H9 (cell line): ENCODE measurements around the gene ECHDC1. TPM values are rescaled to one million over a fixed set of nuclear protein-coding genes. Genes with fewer than 3 reads are reported as not detected.

Source experiments
- DNase-seq: peaks from one replicate; pipeline ENCODE4 v3.0.0-alpha.2; 2017
- H2AFZ ChIP-seq: one replicate; pipeline ENCODE4 v1.6.1; 2013; ENCODE audit warnings: mild to moderate bottlenecking, low read length, control low read depth, moderate library complexity
- H2AK5ac ChIP-seq: 2 replicates; pipeline ENCODE4 v1.6.1; 2013; ENCODE audit warnings: low read length, control low read depth, mixed read lengths; ENCODE audit not compliant: insufficient read length
- H2BK120ac ChIP-seq: one replicate; pipeline ENCODE4 v1.6.1; 2013; ENCODE audit warnings: low read depth, mild to moderate bottlenecking, low read length, control low read depth, inconsistent platforms; ENCODE audit not compliant: poor library complexity, severe bottlenecking
- H2BK12ac ChIP-seq: 2 replicates; pipeline ENCODE4 v1.6.1; 2013; ENCODE audit warnings: low read length, control low read depth, mixed read lengths, low read depth; ENCODE audit not compliant: insufficient read length
- H2BK15ac ChIP-seq: 2 replicates; pipeline ENCODE4 v1.6.1; 2013; ENCODE audit warnings: low read depth, low read length, control low read depth
- H2BK20ac ChIP-seq: one replicate; pipeline ENCODE4 v1.6.1; 2013; ENCODE audit warnings: low read depth, mild to moderate bottlenecking, low read length, control low read depth, inconsistent platforms; ENCODE audit not compliant: poor library complexity, severe bottlenecking
- H2BK5ac ChIP-seq: 2 replicates; pipeline ENCODE4 v1.6.1; 2013; ENCODE audit warnings: low read length, control low read depth, mixed read lengths; ENCODE audit not compliant: insufficient read length
- H3K14ac ChIP-seq: 2 replicates; pipeline ENCODE4 v1.6.1; 2013; ENCODE audit warnings: low read length, control low read depth; ENCODE audit not compliant: insufficient read depth
- H3K18ac ChIP-seq: 2 replicates; pipeline ENCODE4 v1.6.1; 2013; ENCODE audit warnings: low read depth, mild to moderate bottlenecking, mixed read lengths, low read length, control low read depth; ENCODE audit not compliant: insufficient read length
- H3K23ac ChIP-seq: 2 replicates; pipeline ENCODE4 v1.6.1; 2013; ENCODE audit warnings: low read length, control low read depth, mixed read lengths, low read depth; ENCODE audit not compliant: insufficient read length
- H3K23me2 ChIP-seq: 2 replicates; pipeline ENCODE4 v1.6.1; 2013; ENCODE audit warnings: low read depth, mild to moderate bottlenecking, mixed read lengths, low read length, control low read depth; ENCODE audit not compliant: insufficient read length, poor library complexity, severe bottlenecking
- H3K27ac ChIP-seq: 2 replicates; pipeline ENCODE4 v1.5.1; 2013; ENCODE audit warnings: low read length, control low read depth, mixed read lengths, low read depth; ENCODE audit not compliant: insufficient read length
- H3K27me3 ChIP-seq: 2 replicates; pipeline ENCODE4 v1.6.1; 2013; ENCODE audit warnings: low read length, control low read depth, inconsistent platforms; ENCODE audit not compliant: insufficient read depth
- H3K4ac ChIP-seq: 2 replicates; pipeline ENCODE4 v1.6.1; 2013; ENCODE audit warnings: low read depth, mild to moderate bottlenecking, control low read depth, inconsistent platforms, low read length, moderate library complexity
- H3K4me1 ChIP-seq: 2 replicates; pipeline ENCODE4 v1.6.1; 2013; ENCODE audit warnings: low read length, control low read depth, inconsistent platforms; ENCODE audit not compliant: insufficient read depth
- H3K4me2 ChIP-seq: 2 replicates; pipeline ENCODE4 v1.6.1; 2013; ENCODE audit warnings: low read length, control low read depth, mixed read lengths; ENCODE audit not compliant: insufficient read length, insufficient read depth
- H3K56ac ChIP-seq: 2 replicates; pipeline ENCODE4 v1.6.1; 2013; ENCODE audit warnings: low read depth, mild to moderate bottlenecking, mixed read lengths, low read length, control low read depth; ENCODE audit not compliant: insufficient read length
- H3K79me1 ChIP-seq: 2 replicates; pipeline ENCODE4 v1.6.1; 2013; ENCODE audit warnings: low read depth, mild to moderate bottlenecking, moderate library complexity, low read length, control low read depth, inconsistent platforms; ENCODE audit not compliant: insufficient read depth, poor library complexity, severe bottlenecking
- H3K79me2 ChIP-seq: 2 replicates; pipeline ENCODE4 v1.6.1; 2013; ENCODE audit warnings: low read length, control low read depth, inconsistent platforms; ENCODE audit not compliant: insufficient read depth
- H3K9ac ChIP-seq: 2 replicates; pipeline ENCODE4 v1.6.1; 2013; ENCODE audit warnings: low read length, control low read depth, mixed read lengths; ENCODE audit not compliant: insufficient read length; ENCODE audit errors: extremely low read depth
- H3K9me3 ChIP-seq: one replicate; pipeline ENCODE4 v1.6.1; 2013; ENCODE audit warnings: low read depth, low read length, inconsistent platforms; ENCODE audit not compliant: control insufficient read depth
- H3T11ph ChIP-seq: one replicate; pipeline ENCODE4 v1.6.1; 2013; ENCODE audit warnings: mild to moderate bottlenecking, low read length, control low read depth, inconsistent platforms
- H4K20me1 ChIP-seq: one replicate; pipeline ENCODE4 v1.6.1; 2013; ENCODE audit not compliant: control insufficient read depth, insufficient read length, insufficient read depth
- H4K5ac ChIP-seq: 2 replicates; pipeline ENCODE4 v1.6.1; 2013; ENCODE audit warnings: low read depth, mild to moderate bottlenecking, mixed read lengths, low read length, control low read depth; ENCODE audit not compliant: insufficient read length
- H4K8ac ChIP-seq: replicated peaks from 2 replicates; pipeline ENCODE4 v1.6.1; 2013; ENCODE audit warnings: low read length, control low read depth, mixed read lengths, low read depth; ENCODE audit not compliant: insufficient read length
- H4K91ac ChIP-seq: 2 replicates; pipeline ENCODE4 v1.6.1; 2013; ENCODE audit warnings: low read depth, mild to moderate bottlenecking, moderate library complexity, mixed read lengths, low read length, control low read depth; ENCODE audit not compliant: insufficient read length
- H3K27ac Mint-ChIP-seq, 3 experiments: 2 replicates in 2 of 3; 3 replicates in 1 of 3; pipeline ENCODE4 v1.8.0; 2020 to 2021; ENCODE audit warnings: mixed read lengths in 3 of 3, mild to moderate bottlenecking in 1 of 3, moderate library complexity in 1 of 3
- H3K27me3 Mint-ChIP-seq: 2 replicates; pipeline ENCODE4 v1.8.0; 2021; ENCODE audit warnings: low read depth, mild to moderate bottlenecking, moderate library complexity, mixed read lengths
- H3K36me3 Mint-ChIP-seq, 3 experiments: 2 replicates in 2 of 3; 3 replicates in 1 of 3; pipeline ENCODE4 v1.8.0; 2020 to 2021; ENCODE audit warnings: low read depth in 3 of 3, mixed read lengths in 3 of 3; ENCODE audit not compliant: insufficient read depth in 1 of 3
- H3K4me1 Mint-ChIP-seq, 2 experiments: 2 replicates each; pipeline ENCODE4 v1.8.0; 2020; ENCODE audit warnings: mixed read lengths in 2 of 2
- H3K4me3 Mint-ChIP-seq, 2 experiments: 2 replicates in 1 of 2; 3 replicates in 1 of 2; pipeline ENCODE4 v1.8.0; 2020 to 2021; ENCODE audit warnings: mild to moderate bottlenecking in 2 of 2, mixed read lengths in 2 of 2, moderate library complexity in 1 of 2
- H3K9me3 Mint-ChIP-seq, 2 experiments: 2 replicates in 1 of 2; 3 replicates in 1 of 2; pipeline ENCODE4 v1.8.0; 2020; ENCODE audit warnings: mild to moderate bottlenecking in 2 of 2, mixed read lengths in 2 of 2, moderate library complexity in 1 of 2
- WGBS: extraction: QIAGEN DNeasy Blood & Tissue Kit; methylation state at CpG from one replicate; pipeline ENCODE4 v1.1.7; 2013; ENCODE audit warnings: missing lambda C conversion rate, low lambda C conversion rate, mixed read lengths; ENCODE audit not compliant: insufficient read length; ENCODE audit errors: extremely low coverage; 5-methylcytosine and 5-hydroxymethylcytosine counted together
- total RNA-seq: library from RNA; stranded (reverse); gene quantifications from 2 replicates; pipeline ENCODE4 v1.2.1, GENCODE V29; 2021
- TF ChIP-seq, protein P1 (sequence below): fragments of 200-600 bp; sonication (generic); conservative IDR thresholded peaks from 3 replicates; pipeline ENCODE4 v1.8.0; 2021; ENCODE audit warnings: antibody characterized with exemption, mild to moderate bottlenecking

ECHDC1 gene
- total RNA-seq, 1 experiment from 2014 or later = 47.8 TPM

DNA sequence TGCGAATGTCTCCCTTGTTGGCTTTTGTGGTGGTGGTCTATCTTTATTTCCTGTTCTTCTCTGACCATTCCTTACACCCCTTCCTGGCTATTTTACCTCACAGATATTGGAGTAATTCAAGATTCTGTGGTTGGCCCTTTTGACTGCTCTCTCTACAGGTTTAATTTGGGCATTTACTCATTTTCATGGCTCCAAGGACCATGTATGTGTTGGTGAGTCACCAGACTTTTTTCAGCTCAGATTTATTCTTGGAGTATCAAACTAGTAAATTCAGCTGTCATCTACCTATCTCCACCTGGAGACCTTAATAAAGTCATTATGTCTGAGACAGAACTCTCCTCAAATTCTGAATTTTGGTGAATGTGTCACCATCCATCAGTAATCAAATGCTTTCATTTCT lies 61.2 kb downstream of the ECHDC1 start:
- H2BK20ac ChIP-seq = peak overlapping the region; percentile 6
- H4K20me1 ChIP-seq = no peaks in the 10 kb centered on the region
- H3K4ac ChIP-seq = no peak overlapping the region
- H3K14ac ChIP-seq = no peak overlapping the region
- H3K27me3 Mint-ChIP-seq = no peaks in the 10 kb centered on the region
- no peaks in the 10 kb centered on the region for H3K27me3 ChIP-seq
- no peak for DNase-seq
- no peak overlapping the region for H2BK15ac ChIP-seq
- H3K27ac ChIP-seq = no peak overlapping the region
- H3K4me1 ChIP-seq = no peaks in the 10 kb centered on the region
- H2BK5ac ChIP-seq = no peak overlapping the region
- H3K79me2 ChIP-seq = no peaks in the 10 kb centered on the region; the same call in 1 of the 2 replicates
- H3K18ac ChIP-seq = no peak overlapping the region
- no peaks in the 10 kb centered on the region for H3K23me2 ChIP-seq
- no peaks in the 10 kb centered on the region for H3K9me3 ChIP-seq
- no peak overlapping the region for H4K8ac ChIP-seq
- no peak overlapping the region for H3K4me2 ChIP-seq
- no peak overlapping the region for H3K56ac ChIP-seq
- H2AFZ ChIP-seq = no peak overlapping the region
- H2BK120ac ChIP-seq = no peak overlapping the region
- TF ChIP-seq, protein P1, sequence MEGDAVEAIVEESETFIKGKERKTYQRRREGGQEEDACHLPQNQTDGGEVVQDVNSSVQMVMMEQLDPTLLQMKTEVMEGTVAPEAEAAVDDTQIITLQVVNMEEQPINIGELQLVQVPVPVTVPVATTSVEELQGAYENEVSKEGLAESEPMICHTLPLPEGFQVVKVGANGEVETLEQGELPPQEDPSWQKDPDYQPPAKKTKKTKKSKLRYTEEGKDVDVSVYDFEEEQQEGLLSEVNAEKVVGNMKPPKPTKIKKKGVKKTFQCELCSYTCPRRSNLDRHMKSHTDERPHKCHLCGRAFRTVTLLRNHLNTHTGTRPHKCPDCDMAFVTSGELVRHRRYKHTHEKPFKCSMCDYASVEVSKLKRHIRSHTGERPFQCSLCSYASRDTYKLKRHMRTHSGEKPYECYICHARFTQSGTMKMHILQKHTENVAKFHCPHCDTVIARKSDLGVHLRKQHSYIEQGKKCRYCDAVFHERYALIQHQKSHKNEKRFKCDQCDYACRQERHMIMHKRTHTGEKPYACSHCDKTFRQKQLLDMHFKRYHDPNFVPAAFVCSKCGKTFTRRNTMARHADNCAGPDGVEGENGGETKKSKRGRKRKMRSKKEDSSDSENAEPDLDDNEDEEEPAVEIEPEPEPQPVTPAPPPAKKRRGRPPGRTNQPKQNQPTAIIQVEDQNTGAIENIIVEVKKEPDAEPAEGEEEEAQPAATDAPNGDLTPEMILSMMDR = no peak
- H3K9ac ChIP-seq = no peak overlapping the region
- no CpG with 5 or more reads among the region's 1 CpG for WGBS
- no peak overlapping the region for H3K27ac Mint-ChIP-seq
- no peak overlapping the region for H2BK12ac ChIP-seq
- H4K5ac ChIP-seq = no peak overlapping the region
- no peaks in the 10 kb centered on the region for H3K79me1 ChIP-seq
- peaks cover 21 to 43% (median 33%) of the 10 kb centered on the region in 3 experiments for H3K36me3 Mint-ChIP-seq
- no peak overlapping the region for H2AK5ac ChIP-seq
- H3K23ac ChIP-seq = no peak overlapping the region
- no peak overlapping the region for H3T11ph ChIP-seq
- H3K4me1 Mint-ChIP-seq = no peaks in the 10 kb centered on the region
- H4K91ac ChIP-seq = no peak overlapping the region
- H3K9me3 Mint-ChIP-seq = no peaks in the 10 kb centered on the region
- no peak overlapping the region for H3K4me3 Mint-ChIP-seq
